HepG2 (cell line): ENCODE measurements around the gene CMIP. TPM values are rescaled to one million over a fixed set of nuclear protein-coding genes. Genes with fewer than 3 reads are reported as not detected.
A peak's percentile ranks its signal among the peaks of the same experiment; 100 is the strongest.

Experiments used
- EED ChIP-seq: sonication (generic); formaldehyde crosslinking; IDR thresholded peaks from 2 replicates; pipeline ENCODE4 v1.5.0; 2020; ENCODE audit warnings: mild to moderate bottlenecking, missing genetic modification reagents
- ISX ChIP-seq: sonication (generic); formaldehyde crosslinking; conservative IDR thresholded peaks from 2 replicates; pipeline ENCODE4 v1.5.0; 2020; ENCODE audit warnings: missing genetic modification reagents
- LCORL ChIP-seq, 2 experiments: fragments of 450-650 bp in 1 of 2; sonication (generic) in 1 of 2; formaldehyde crosslinking in 1 of 2; IDR thresholded peaks; 2 replicates each; pipeline versions ENCODE4 v1.5.0 to v1.6.1; 2017 to 2020; ENCODE audit warnings: antibody characterized with exemption in 1 of 2, missing genetic modification reagents in 1 of 2
- NR2F1 ChIP-seq, 2 experiments: fragments of 450-650 bp in 1 of 2; formaldehyde crosslinking in 1 of 2; IDR thresholded peaks; 2 replicates each; pipeline versions ENCODE4 v1.5.0 to v1.6.1; 2016 to 2020; ENCODE audit warnings: mild to moderate bottlenecking in 1 of 2, missing compliant biosample characterization in 1 of 2, missing genetic modification reagents in 1 of 2, moderate library complexity in 1 of 2
- SIN3B ChIP-seq: fragments of 150-350 bp; IDR thresholded peaks from 2 replicates; pipeline ENCODE4 v1.6.1; 2014; ENCODE audit warnings: low read length
- SNAPC5 ChIP-seq: sonication (generic); formaldehyde crosslinking; IDR thresholded peaks from 2 replicates; pipeline ENCODE4 v1.8.1; 2023; ENCODE audit warnings: mild to moderate bottlenecking, missing genetic modification reagents, borderline replicate concordance
- SP1 ChIP-seq, 2 experiments: fragments of 450-650 bp in 1 of 2; sonication (generic) in 1 of 2; formaldehyde crosslinking in 1 of 2; IDR thresholded peaks; 2 replicates each; pipeline versions ENCODE4 v1.4.0 to v1.6.1; 2016 to 2020; ENCODE audit warnings: missing genetic modification reagents in 1 of 2
- SUZ12 ChIP-seq: fragments of 150-350 bp; IDR thresholded peaks from 2 replicates; pipeline ENCODE4 v1.6.1; 2014; ENCODE audit warnings: low read depth, low read length
- ZBED4 ChIP-seq: sonication (generic); formaldehyde crosslinking; IDR thresholded peaks from 2 replicates; pipeline ENCODE4 v1.4.0; 2020; ENCODE audit warnings: missing genetic modification reagents, borderline replicate concordance
- ZFP1 ChIP-seq: IDR thresholded peaks from 2 replicates; pipeline ENCODE4 v1.6.1; 2016
- ZFP36 ChIP-seq: fragments of 150-350 bp; IDR thresholded peaks from 2 replicates; pipeline ENCODE4 v1.6.1; 2018; ENCODE audit warnings: borderline replicate concordance, low read length, low read depth; ENCODE audit not compliant: partially characterized antibody
- polyA plus RNA-seq, 8 experiments: library from polyadenylated mRNA; depleted of rRNA in 3 of 8; stranded (reverse) in 7 of 8; unstranded in 1 of 8; fragments of >200 nt; fragmentation: Illumina TruSeq in 4 of 8; extraction: Trizol in 4 of 8; gene quantifications; 2 replicates each; pipeline versions ENCODE4 v1.2.1 to v1.2.3, GENCODE V29; 2011 to 2016; ENCODE audit warnings: low read depth in 4 of 8, missing spikeins in 1 of 8, mixed read lengths in 1 of 8; ENCODE audit not compliant: insufficient read depth in 1 of 8
- total RNA-seq, 5 experiments: library from RNA; depleted of rRNA; stranded (reverse); fragments of >200 nt; fragmentation: Illumina TruSeq; extraction: Trizol; gene quantifications; 2 replicates each; pipeline ENCODE4 v1.2.3, GENCODE V29; 2016; ENCODE audit warnings: low read depth in 1 of 5
- TF ChIP-seq, protein P1 (sequence below): sonication (generic); formaldehyde crosslinking; IDR thresholded peaks from 2 replicates; pipeline ENCODE4 v1.4.0; 2020; ENCODE audit warnings: missing genetic modification reagents, borderline replicate concordance
- TF ChIP-seq, protein P2 (sequence below): sonication (generic); formaldehyde crosslinking; IDR thresholded peaks from 2 replicates; pipeline ENCODE4 v1.4.0; 2020; ENCODE audit warnings: mild to moderate bottlenecking, missing genetic modification reagents
- TF ChIP-seq, protein P3 (sequence below): sonication (generic); formaldehyde crosslinking; IDR thresholded peaks from 2 replicates; pipeline ENCODE4 v1.8.1; 2022; ENCODE audit warnings: low read depth, mild to moderate bottlenecking, missing genetic modification reagents

CMIP gene
- total and polyA plus RNA-seq, 2 of the 13 experiments (the other 11 are each of a cell fraction or from before 2014, with no cell fraction given), result 10.9 to 18.1 TPM

DNA sequence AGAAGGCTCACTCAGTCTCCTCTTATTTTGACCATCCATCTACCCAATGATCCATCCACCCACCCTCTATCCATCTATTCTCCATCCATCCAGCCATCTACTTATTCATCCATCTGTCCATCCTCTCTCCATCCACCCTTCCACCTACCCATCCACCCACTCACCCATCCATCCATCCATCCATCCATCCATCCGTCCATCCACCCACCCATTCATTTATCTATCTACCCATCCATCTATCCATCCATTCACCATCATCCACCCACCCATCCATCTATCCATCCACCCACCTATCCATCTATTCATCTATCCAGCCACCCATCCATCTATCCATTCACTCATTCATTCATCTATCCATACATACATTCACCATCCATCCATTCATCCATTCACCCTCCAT is 288.7 kb downstream of the CMIP start (continued):
- TF ChIP-seq, protein P1, sequence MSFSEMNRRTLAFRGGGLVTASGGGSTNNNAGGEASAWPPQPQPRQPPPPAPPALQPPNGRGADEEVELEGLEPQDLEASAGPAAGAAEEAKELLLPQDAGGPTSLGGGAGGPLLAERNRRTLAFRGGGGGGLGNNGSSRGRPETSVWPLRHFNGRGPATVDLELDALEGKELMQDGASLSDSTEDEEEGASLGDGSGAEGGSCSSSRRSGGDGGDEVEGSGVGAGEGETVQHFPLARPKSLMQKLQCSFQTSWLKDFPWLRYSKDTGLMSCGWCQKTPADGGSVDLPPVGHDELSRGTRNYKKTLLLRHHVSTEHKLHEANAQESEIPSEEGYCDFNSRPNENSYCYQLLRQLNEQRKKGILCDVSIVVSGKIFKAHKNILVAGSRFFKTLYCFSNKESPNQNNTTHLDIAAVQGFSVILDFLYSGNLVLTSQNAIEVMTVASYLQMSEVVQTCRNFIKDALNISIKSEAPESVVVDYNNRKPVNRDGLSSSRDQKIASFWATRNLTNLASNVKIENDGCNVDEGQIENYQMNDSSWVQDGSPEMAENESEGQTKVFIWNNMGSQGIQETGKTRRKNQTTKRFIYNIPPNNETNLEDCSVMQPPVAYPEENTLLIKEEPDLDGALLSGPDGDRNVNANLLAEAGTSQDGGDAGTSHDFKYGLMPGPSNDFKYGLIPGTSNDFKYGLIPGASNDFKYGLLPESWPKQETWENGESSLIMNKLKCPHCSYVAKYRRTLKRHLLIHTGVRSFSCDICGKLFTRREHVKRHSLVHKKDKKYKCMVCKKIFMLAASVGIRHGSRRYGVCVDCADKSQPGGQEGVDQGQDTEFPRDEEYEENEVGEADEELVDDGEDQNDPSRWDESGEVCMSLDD, result no peak
- no peak for TF ChIP-seq ISX
- TF ChIP-seq LCORL (IDR thresholded peaks at IDR 0.05), result 0 out of 2 replicates have a peak, but pooled peaks have one; percentile 23
- TF ChIP-seq LCORL (CRISPR knock-in tag; IDR thresholded peaks at IDR 0.05), result no peak
- no peak for TF ChIP-seq EED (CRISPR knock-in tag)
- no peak for TF ChIP-seq ZFP36
- no peak for TF ChIP-seq SNAPC5 (CRISPR knock-in tag)
- TF ChIP-seq, protein P2, sequence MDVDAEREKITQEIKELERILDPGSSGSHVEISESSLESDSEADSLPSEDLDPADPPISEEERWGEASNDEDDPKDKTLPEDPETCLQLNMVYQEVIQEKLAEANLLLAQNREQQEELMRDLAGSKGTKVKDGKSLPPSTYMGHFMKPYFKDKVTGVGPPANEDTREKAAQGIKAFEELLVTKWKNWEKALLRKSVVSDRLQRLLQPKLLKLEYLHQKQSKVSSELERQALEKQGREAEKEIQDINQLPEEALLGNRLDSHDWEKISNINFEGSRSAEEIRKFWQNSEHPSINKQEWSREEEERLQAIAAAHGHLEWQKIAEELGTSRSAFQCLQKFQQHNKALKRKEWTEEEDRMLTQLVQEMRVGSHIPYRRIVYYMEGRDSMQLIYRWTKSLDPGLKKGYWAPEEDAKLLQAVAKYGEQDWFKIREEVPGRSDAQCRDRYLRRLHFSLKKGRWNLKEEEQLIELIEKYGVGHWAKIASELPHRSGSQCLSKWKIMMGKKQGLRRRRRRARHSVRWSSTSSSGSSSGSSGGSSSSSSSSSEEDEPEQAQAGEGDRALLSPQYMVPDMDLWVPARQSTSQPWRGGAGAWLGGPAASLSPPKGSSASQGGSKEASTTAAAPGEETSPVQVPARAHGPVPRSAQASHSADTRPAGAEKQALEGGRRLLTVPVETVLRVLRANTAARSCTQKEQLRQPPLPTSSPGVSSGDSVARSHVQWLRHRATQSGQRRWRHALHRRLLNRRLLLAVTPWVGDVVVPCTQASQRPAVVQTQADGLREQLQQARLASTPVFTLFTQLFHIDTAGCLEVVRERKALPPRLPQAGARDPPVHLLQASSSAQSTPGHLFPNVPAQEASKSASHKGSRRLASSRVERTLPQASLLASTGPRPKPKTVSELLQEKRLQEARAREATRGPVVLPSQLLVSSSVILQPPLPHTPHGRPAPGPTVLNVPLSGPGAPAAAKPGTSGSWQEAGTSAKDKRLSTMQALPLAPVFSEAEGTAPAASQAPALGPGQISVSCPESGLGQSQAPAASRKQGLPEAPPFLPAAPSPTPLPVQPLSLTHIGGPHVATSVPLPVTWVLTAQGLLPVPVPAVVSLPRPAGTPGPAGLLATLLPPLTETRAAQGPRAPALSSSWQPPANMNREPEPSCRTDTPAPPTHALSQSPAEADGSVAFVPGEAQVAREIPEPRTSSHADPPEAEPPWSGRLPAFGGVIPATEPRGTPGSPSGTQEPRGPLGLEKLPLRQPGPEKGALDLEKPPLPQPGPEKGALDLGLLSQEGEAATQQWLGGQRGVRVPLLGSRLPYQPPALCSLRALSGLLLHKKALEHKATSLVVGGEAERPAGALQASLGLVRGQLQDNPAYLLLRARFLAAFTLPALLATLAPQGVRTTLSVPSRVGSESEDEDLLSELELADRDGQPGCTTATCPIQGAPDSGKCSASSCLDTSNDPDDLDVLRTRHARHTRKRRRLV, result no peak
- no peak for TF ChIP-seq SUZ12
- 0 out of 2 replicates have a peak, but pooled peaks have one; percentile 31 for TF ChIP-seq SP1 (IDR thresholded peaks at IDR 0.05)
- TF ChIP-seq SP1 (CRISPR knock-in tag; IDR thresholded peaks at IDR 0.05), result no peak
- TF ChIP-seq ZFP1 (CRISPR knock-in tag), result no peak
- TF ChIP-seq, protein P3, sequence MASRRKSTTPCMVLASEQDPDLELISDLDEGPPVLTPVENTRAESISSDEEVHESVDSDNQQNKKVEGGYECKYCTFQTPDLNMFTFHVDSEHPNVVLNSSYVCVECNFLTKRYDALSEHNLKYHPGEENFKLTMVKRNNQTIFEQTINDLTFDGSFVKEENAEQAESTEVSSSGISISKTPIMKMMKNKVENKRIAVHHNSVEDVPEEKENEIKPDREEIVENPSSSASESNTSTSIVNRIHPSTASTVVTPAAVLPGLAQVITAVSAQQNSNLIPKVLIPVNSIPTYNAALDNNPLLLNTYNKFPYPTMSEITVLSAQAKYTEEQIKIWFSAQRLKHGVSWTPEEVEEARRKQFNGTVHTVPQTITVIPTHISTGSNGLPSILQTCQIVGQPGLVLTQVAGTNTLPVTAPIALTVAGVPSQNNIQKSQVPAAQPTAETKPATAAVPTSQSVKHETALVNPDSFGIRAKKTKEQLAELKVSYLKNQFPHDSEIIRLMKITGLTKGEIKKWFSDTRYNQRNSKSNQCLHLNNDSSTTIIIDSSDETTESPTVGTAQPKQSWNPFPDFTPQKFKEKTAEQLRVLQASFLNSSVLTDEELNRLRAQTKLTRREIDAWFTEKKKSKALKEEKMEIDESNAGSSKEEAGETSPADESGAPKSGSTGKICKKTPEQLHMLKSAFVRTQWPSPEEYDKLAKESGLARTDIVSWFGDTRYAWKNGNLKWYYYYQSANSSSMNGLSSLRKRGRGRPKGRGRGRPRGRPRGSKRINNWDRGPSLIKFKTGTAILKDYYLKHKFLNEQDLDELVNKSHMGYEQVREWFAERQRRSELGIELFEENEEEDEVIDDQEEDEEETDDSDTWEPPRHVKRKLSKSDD (CRISPR knock-in tag), result no peak
- no peak for TF ChIP-seq SIN3B
- no peak for TF ChIP-seq ZBED4 (CRISPR knock-in tag)
- TF ChIP-seq NR2F1 (CRISPR knock-in tag; IDR thresholded peaks at IDR 0.05), result no peak
